Activated CD4-positive, alpha-beta T cell treated with anti-CD3 and anti-CD28 coated beads for 24 hours (primary cell): ENCODE results near the gene SP6.

Source experiments
- DNase-seq, 2 donors: peaks; one replicate each; pipeline ENCODE4 v3.0.0-alpha.2; 2020; ENCODE audit warnings: low read depth in 2 of 2

The SP6 gene

DNA sequence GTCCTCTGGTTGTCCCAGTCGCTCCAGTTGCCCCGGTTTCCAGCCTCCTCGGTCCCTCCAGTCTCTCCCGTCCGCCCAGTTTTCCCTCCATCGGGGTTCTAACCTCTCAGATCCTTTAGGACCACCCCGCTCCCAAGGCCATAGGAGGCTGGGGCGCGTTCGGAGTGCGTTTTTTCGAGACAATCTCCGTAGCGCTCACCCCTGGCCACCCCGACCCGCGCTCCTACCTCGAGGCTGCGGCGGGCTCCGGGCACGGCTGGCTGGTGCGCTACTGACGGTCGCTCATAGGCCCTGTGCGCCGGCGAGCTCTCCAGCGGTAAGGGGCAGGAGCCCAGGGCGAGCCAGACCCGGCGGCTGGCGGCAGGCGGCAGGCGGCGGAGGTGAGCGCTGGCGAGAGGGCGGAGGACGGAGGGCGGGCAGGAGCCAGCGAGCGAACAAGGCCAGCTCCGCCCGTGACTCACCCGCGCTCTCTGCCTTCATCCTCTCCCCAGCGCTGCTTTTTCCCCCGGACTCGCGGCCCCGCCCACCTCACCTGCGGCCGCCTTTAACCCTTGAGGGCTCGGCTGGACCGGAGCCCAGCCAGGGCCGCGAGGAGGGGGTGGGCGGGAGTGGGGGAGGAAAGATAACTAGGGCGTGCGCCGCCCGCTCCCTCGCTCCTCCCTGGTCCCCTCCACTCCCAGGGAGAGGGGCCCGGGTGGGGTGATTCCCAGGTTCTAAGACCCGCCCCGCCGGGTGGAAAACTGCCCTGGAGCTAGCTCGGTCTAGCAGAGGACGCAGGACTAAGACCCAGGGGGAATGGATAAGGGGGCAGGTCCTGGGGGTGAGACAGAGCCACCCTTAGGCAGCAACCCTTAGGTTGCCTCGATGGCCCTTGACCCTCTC, at the start of gene SP6:
Gene SP6 (minus strand): TSS at position 472 of the 882 bp plus-strand sequence. CDS start 2,734 bp downstream, outside the sequence.
- DNase-seq = peak; percentile 49 to 69

DNA sequence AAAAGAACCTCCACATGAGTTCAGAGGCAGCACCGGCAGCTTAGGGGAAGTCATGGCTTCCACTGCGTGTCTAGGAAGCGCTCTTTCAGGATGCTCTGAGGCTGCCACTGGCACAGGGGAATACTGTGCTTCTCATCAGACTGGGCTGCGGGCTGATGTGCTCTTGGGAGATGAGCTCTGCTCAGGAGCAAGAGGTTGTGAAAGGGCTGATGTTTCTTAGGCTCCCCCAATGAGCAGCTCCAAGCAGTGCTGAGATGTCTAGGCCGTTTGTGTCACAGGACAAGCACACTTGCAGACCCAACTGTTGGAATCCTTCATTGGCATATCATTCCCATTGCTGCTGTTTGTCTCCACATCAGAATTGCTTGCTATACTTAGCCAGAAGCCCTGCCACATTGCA, 48.7 kb upstream of the SP6 start:
- no peak for DNase-seq

DNA sequence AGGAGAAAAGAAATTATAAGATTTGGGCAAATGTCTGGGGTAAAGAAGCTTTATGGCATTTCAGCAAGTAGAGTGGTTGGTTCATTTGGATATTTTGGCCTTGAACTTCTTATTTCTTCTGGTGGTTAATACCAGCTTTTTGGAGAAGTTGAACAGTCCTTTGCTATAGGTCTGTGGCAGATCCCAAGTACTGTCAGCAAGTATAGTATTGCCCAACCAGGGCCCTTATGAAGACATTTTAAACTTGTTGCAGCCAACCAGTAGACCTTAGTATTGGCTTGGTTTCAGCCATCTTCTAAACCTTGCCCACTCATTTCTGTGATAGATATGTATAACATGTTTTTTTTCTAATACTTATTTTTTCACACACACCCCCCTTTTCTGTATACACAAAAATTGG, 47.3 kb upstream of the SP6 start:
- DNase-seq = no peak

DNA sequence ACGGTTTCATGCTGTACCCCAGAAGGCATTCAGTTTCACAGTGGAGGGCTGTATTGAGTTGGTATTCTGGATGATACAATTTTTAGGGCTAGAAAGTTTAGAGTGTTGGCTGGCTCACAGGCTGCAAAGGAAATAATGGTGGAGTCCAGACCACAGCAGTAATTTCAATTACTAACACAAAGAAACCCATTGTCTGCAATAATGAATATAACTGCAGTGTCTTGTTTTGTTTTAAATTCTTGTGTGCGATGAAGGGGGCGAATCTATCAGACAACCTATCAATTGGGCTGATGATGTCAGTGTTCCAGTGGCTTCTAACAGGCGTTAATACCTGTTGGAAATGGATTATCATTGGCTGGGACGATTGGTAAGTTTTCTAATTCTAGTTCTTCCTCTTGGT, 46.6 kb upstream of the SP6 start:
- DNase-seq = no peak

DNA sequence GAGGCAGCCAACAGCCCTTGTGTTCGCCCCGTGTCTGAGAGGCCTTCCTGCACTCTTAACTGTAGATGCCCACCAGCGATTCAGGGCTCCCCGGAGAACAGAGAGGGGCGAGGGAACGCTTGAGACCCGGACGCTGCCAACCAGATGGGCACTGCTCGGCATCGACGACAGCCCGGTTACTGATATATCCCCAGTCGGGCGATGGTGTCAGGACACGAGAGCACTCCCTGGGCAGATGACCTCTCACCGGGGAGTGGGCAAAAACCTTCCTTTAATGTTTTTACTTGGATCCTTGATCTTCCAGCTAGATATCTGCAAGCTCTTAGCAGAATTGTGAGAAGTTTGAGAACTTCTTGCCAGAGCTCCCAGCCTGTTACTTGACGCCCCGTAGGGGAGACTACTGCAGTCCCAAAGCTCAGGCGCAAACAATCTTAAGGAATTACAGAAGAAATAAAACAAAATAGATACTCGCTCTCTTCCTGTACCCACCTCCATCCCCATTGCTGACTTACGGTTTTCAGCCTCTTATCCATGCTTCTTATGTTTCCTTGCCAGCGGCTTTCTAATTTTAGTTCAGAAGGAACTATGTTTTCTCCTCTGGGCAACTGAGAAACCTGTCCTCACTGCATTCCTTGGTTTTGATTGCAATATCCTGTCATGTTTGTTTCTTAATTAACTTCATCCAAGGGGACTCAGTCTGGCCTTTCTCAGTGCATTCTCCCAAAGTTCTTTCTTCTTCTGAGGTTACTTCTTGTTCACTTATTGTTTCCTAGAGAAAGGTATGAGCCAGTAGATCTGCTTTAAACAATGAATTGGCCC, 45.9 kb upstream of the SP6 start:
- DNase-seq = no peak

- DNase-seq = peak; percentile 99
Measured at GRCh38 chr17:47895856-47896671, 45.1 kb upstream of the SP6 start, which contains the start of gene SP2. SP2 (plus strand) TSS chr17:47896236; CDS start chr17:47896287, 51 bp downstream.

- DNase-seq = peak in 1 of 2 donors; percentile 15
Measured at GRCh38 chr17:47895347-47895855, 44.4 kb upstream of the SP6 start.

GRCh38 chr17:47894498-47895346, 43.8 kb upstream of the SP6 start:
- no peak for DNase-seq

DNA sequence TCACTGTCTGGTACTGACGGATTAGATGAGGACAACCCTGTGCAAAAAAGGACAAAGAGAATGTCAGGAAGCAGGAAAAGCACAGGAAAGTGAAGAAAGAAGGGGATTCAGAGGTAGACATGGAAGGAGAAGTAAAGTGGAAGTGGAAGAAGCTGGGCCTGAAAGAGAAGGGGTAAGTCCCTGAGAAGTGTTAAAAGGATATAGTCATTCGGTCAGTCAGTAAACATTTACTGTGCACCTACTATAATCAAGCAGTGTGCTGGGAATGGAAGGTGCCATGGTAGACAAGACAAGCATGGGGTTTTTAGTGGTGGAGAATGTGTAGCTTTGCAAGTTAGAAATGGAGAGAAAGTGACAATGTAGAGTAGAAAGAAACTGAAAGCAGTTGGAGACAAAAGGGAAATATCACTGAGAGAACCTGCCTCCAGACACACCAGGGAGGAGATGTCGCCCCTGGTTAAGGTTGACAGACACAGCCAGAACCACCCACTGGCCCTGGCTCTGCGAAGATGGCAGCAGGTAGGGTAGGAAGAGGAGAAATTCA, 40.7 kb upstream of the SP6 start:
- DNase-seq = no peak

DNA sequence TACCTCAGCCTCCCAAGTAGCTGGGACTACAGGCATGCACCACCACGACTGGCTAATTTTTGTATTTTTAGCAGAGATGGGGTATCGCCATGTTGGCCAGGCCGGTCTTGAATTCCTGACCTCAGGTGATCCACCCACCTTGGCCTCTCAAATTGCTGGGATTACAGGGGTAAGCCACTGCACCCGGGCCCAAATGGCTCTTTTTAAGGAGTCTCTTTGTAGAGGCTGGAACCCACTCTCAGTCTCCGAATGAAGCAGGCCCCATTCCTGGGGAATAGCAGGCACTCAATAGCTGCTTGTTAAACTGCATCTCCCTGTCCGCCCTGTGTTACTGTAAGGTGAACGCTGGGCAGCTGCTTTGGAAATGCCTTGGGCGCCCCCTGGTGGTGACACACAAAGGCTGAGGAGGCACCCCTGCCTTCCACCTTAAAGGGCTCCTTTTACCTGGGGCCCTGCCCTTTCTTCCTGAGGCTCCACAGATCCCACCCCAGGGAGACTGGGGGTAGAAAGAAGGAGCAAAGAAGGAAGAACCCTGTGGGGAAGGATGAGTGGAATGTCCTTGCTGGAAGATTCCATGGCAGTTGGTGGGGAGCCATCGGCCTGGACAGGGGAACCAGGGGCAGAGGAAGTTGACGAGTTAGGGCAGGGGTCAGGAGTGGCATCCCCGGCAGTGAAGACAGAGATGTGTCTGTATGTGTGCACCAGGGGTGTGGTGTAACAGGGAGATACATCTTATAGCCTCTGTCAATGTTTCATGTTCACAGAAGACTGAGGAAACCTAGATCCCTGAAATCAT, 39.0 kb upstream of the SP6 start:
- peak; percentile 92 to 94 for DNase-seq

DNA sequence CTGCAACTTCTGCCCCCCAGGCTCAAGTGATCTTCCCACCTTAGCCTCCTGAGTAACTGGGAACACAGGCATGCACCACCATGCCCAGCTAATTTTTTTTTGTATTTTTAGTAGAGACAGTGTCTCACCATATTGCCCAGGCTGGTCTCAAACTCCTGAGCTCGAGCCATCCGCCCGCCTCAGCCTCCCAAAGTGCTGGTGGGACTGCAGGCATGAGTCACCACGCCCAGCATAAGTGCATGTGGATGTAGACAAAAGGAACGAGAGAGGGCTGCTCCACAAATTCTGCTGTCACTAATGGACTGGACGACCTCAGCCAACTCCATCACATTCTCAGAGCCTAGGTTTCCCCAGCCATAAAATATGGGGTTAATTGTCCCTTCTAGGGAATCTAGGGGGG, 37.3 kb upstream of the SP6 start:
- no peak for DNase-seq

DNA sequence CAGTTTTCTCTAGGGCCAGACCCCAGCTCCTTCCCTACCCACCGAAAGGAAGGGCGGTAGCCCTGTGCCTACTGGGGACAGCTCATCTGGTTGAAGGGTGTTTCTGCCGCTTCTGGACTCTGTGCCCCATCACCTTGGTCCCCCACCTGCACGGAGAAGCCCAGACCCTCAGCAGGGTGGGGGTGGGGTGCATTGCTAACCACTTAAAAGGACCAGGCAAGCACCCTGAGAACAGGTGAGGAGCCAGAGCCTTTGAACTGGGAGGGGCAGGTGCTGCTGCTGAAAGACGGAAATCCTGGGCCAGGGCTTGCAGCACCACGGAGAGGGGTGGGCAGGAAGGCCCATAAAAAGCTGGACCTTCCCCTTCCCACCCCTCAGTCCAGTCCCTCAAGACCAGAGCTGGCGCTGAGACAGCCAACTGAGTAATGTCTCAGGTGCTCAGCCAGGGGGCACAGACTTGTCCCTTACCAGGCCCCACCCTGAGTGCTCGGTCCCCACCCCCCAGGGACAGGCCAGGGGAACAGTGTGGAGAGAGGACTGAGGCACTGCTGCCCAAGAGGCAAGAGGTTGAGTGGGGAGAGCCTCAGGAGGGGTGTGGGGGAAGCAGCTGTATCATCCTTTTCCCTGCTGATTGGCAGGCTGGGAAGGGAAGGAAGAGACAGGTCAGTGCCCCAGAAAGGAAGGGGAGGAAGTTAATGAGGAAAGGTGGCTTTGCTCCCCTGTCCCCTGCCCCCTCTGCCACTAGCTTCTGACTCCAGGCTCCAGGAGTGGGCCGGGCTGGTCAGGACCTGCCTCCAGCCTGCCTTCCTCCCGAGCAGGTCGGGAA, 34.2 kb upstream of the SP6 start:
- DNase-seq = no peak

DNA sequence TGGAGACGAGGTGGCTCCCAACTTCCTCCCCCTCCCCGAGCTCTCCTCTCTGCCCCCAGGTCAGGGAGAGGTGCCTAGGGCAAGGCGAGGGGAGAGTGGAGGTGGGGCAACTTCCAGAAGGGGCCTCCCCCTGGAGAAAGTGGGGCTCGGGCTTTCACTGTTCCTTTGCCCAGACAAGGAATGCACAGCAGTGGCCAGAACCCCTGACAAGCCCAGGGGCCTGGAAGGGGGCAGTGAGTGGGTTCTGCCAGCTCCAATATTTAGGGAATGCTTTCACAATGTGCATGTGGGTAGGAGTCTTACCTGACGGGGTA, 33.4 kb upstream of the SP6 start:
- no peak for DNase-seq

GRCh38 chr17:47883589-47884426, 32.8 kb upstream of the SP6 start:
- no peak for DNase-seq

DNA sequence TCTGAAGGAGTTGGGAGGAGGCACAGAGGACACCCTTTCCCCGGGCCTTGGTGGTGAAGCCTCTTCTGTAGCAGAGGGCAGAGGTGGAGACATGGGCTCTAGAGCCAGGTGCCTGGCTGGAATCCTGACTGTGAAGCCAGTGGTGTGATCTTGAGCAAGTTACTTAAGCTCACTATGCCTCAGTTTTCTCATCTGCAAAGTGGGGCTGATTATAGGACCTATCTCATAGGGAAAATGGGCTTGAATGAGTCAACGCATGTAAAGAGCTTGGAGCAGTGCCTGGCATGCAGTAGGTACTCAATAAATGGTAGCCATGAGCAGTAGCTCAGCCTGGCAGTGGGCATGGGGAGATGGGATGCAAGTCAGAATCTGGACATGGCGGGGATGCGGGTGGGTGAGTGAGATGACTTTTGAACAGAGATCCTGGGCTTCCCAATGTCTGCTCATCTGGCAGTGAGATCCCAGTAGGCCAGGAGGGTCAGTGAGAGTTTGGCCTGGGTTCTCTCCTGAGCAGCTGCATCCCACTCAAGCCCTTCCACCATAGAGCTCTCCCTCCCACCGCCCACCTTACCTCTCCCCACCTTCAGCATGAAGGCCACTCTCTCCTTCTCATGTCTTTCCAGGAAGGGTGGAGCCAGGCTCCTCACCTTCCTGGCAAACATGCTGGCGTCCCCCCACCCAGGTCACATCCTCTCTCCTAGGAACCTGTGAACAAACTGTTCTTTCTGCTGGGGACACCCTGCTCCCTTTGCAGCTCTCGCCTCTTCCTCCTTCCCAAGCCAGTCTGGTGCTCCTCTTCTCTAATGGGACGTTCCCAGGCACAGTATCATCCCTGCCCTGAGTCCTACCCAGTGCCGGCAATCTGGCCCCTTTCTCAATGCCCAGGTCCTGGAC, 32.0 kb upstream of the SP6 start:
- no peak for DNase-seq

- no peak for DNase-seq
Measured at GRCh38 chr17:47882247-47882646, 31.3 kb upstream of the SP6 start.
